VCaP (cell line): ENCODE measurements around the gene GATA5.

Experiments
- H3K27ac ChIP-seq: fragments of 450-650 bp; 2 replicates; pipeline ENCODE4 v1.5.1; 2017
- CTCF ChIP-seq: fragments of 450-650 bp; conservative IDR thresholded peaks from 2 replicates; pipeline ENCODE4 v1.5.1; 2017; ENCODE audit warnings: mild to moderate bottlenecking, moderate library complexity

Gene GATA5

DNA sequence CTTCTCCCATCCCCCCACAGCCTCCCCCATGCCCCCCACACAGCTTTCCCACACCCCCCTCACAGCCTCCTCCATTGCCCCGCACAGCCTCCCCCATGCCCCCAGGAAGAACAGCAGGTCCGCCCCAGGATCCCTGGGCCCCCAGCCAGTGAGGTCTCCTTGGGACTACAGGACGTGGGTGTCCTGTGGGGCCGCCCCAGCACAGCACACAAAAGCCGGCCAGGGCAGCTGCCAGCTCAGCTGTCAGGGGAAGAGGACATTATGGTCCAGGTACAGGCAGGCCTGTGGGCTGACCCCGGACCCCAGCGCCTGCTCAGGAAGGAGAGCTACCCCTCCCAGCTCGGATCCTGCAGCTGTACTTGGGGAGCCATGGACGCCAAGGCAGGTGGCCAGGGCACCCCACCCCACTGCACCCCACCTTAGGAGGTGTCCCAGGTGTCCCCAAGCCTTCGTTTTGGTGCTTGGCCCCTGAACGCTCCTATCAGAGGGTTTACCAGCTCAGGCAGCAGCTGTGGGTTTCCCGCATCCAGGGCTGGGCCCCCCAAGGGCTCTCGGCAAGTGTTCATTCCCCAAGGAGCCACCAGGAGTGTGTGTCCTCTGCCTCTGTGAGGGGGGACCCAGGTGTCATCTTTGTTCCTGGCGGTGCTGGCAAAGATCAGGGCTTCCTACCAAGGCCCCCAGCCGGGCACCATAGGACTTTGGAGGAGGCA lies 42.3 kb upstream of the GATA5 start:
- no peak overlapping the region for H3K27ac ChIP-seq
- TF ChIP-seq CTCF: no peak

DNA sequence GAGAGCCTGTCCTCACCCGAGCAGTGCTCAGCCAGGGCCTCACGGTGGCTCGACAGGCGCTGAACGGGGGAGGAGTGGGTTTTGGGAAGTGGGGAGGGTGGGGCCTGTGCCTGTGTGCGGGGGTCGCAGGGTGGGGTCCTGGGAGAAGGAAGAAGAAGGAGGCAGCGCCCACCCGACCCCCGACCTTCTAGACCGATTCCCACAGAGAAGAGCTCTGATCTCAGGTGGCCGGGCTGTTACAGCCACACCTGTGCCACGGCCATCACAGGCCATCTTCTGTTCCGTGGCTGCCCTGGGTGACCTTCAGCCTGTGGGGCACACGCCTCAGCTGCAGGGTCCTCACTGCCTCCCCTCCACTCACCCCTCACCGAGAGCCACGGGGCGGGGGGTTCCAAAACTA lies 41.4 kb upstream of the GATA5 start:
- TF ChIP-seq CTCF: no peak
- H3K27ac ChIP-seq: no peak overlapping the region

GRCh38 chr20:62516338-62516737 lies 40.5 kb upstream of the GATA5 start:
- H3K27ac ChIP-seq: no peak overlapping the region
- TF ChIP-seq CTCF: peak; percentile 92

DNA sequence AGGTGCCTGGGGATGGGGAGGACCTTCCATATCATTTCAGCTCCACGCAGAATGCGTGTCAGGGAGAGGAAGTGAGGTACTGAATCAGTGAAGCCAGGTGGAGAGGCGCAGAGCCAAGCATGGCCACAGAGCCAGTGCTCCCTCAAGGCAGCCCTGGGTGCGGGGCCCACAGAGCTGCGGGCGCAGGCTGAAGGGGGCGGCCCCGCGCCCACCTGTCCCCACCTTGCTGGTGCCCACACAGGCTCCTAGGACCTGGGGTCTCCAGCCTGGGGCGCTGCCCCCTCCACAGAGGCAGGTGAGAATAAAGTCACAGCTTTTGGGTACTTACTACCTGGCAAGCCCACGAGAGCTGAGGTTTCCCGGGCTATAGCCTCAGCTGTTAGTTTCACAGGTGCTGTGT lies 40.0 kb upstream of the GATA5 start:
- no peak overlapping the region for H3K27ac ChIP-seq
- TF ChIP-seq CTCF: no peak

GRCh38 chr20:62515280-62515679 lies 39.5 kb upstream of the GATA5 start:
- no peak for TF ChIP-seq CTCF

DNA sequence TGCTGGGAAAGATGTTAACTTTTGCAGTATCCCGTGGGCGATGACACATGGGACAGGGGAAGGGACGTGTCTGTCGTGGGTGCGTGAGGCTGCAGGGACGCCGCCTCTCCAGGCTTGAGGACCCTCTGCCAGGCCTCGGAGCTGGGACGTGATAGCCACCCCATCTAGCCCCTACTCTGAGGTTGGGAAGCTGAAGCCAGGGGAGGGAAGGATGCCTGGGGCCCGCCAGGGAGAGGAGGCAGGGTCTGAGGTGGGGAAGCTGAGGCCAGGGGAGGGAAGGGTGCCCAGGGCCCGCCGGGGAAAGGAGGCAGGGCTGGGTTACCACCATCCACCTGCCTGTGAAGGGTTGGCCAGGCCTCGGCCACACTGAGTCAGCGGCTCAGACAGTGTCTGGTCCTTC lies 38.2 kb upstream of the GATA5 start:
- no peak overlapping the region for H3K27ac ChIP-seq
- TF ChIP-seq CTCF: no peak

More at GRCh38 chr20:62515280-62515679, 39.5 kb upstream of the GATA5 start:
- no peak overlapping the region for H3K27ac ChIP-seq

- TF ChIP-seq CTCF: no peak
- no peak overlapping the region for H3K27ac ChIP-seq
These were observed 36.3 kb upstream of the GATA5 start for GRCh38 chr20:62511915-62512610.
